ENCODE measurements around the gene HK1.

Gene HK1

GRCh38 chr10:69408318-69409175, 130.3 kb downstream of the HK1 start:
- peak; percentile 26 for DNase-seq

- DNase-seq: no peak
These were observed 130.8 kb downstream of the HK1 start for GRCh38 chr10:69409176-69409495.

GRCh38 chr10:69409968-69410367, 131.7 kb downstream of the HK1 start:
- no peak for DNase-seq

- no peak for DNase-seq
These were observed 132.2 kb downstream of the HK1 start for GRCh38 chr10:69410487-69410886.

GRCh38 chr10:69411476-69411875, 133.2 kb downstream of the HK1 start:
- no peak for DNase-seq

- DNase-seq: no peak
These were observed 134.0 kb downstream of the HK1 start for GRCh38 chr10:69412232-69412790.

- no peak for DNase-seq
These were observed 135.0 kb downstream of the HK1 start for GRCh38 chr10:69413221-69413865.

- no peak for DNase-seq
These were observed 136.0 kb downstream of the HK1 start for GRCh38 chr10:69414036-69415018.

GRCh38 chr10:69415049-69415448, 136.8 kb downstream of the HK1 start:
- DNase-seq: no peak

GRCh38 chr10:69415951-69416350, 137.7 kb downstream of the HK1 start:
- no peak for DNase-seq

GRCh38 chr10:69416695-69417094, 138.4 kb downstream of the HK1 start, which contains the start of gene TACR2:
Gene TACR2 (minus strand): TSS chr10:69416918. CDS start chr10:69416323, 595 bp downstream.
- DNase-seq: no peak

GRCh38 chr10:69417542-69417941, 139.2 kb downstream of the HK1 start:
- no peak for DNase-seq

- no peak for DNase-seq
These were observed 139.9 kb downstream of the HK1 start for GRCh38 chr10:69418052-69418752.

- DNase-seq: no peak
These were observed 140.9 kb downstream of the HK1 start for GRCh38 chr10:69419096-69419743.

- no peak for DNase-seq
These were observed 141.4 kb downstream of the HK1 start for GRCh38 chr10:69419744-69420126.

GRCh38 chr10:69421611-69422308, 143.5 kb downstream of the HK1 start:
- peak; percentile 37 for DNase-seq

GRCh38 chr10:69422676-69423075, 144.4 kb downstream of the HK1 start:
- DNase-seq: no peak

- DNase-seq: no peak
These were observed 146.7 kb downstream of the HK1 start for GRCh38 chr10:69425041-69425440.

- DNase-seq: no peak
These were observed 147.4 kb downstream of the HK1 start for GRCh38 chr10:69425511-69426298.

- DNase-seq: no peak
These were observed 148.1 kb downstream of the HK1 start for GRCh38 chr10:69426376-69426727.
